HCT116 (cell line): Measurements from ENCODE around the gene PTCH2. TPM values are rescaled to one million over a fixed set of nuclear protein-coding genes. Genes with fewer than 3 reads are reported as not detected.

Source experiments
- ATAC-seq: fragments of 200-7000 bp; cut with Tn5 transposase; 2 replicates; pipeline ENCODE4 v1.9.1; 2020; ENCODE audit warnings: mild to moderate bottlenecking, moderate library complexity
- BruUV-seq: library from RNA; stranded (reverse); fragments of 400-500 nt; replicated peaks from 2 replicates; lab custom pipeline; 2021; lab: Mats Ljungman, UMichigan
- CTCF ChIA-PET: fragments of 300-600 bp; sonication (Branson Sonifier 250); formaldehyde crosslinking; loops from one replicate; lab custom pipeline; 2021; ENCODE audit warnings: antibody characterized with exemption; lab: Charles Lee
- POLR2A ChIA-PET: fragments of 300-600, 350-600 bp; sonication (Branson Sonifier 250); formaldehyde crosslinking; loops from one replicate; lab custom pipeline; 2021; ENCODE audit warnings: antibody characterized with exemption; lab: Charles Lee
- RAD21 ChIA-PET, 2 experiments: fragments of 300-600 bp; sonication (Branson Sonifier 250); formaldehyde crosslinking; loops; one replicate each; lab custom pipeline; 2023; ENCODE audit warnings: low total read pairs in 2 of 2; ENCODE audit not compliant: uncharacterized antibody in 2 of 2, unreplicated experiment in 2 of 2, low non-redundant PET in 1 of 2; lab: Charles Lee
- DNase-seq: peaks from one replicate; pipeline ENCODE4 v3.0.0-alpha.2; 2010; ENCODE audit warnings: low read depth, low spot score
- H2AFZ ChIP-seq: fragments of 200-600 bp; shearing (Covaris generic), sonication (generic); 2 replicates; pipeline ENCODE4 v1.6.1; 2017; ENCODE audit warnings: low read depth, mixed run types, mixed read lengths, antibody characterized with exemption, low read length; ENCODE audit not compliant: poor library complexity, severe bottlenecking
- H3K27ac ChIP-seq: 2 replicates; pipeline ENCODE4 v1.5.1; 2012; ENCODE audit warnings: low read depth, low read length
- H3K27me3 ChIP-seq: fragments of 200-600 bp; sonication (generic); 2 replicates; pipeline ENCODE4 v1.6.1; 2016; ENCODE audit warnings: mixed run types, low read length, mixed read lengths; ENCODE audit not compliant: insufficient read depth
- H3K36me3 ChIP-seq, 2 experiments: fragments of 200-500 bp in 1 of 2; fragments of 200-600 bp in 1 of 2; sonication (Bioruptor generic) in 1 of 2; sonication (generic) in 1 of 2; 2 replicates each; pipeline versions ENCODE4 v1.5.1 to v1.6.1; 2014 to 2016; ENCODE audit warnings: low read length in 2 of 2, inconsistent platforms in 1 of 2, mixed read lengths in 1 of 2, mixed run types in 1 of 2; ENCODE audit not compliant: insufficient read depth in 2 of 2, control insufficient read depth in 1 of 2
- H3K4me1 ChIP-seq, 2 experiments: fragments of 200-600 bp in 1 of 2; sonication (generic) in 1 of 2; 2 replicates each; pipeline versions ENCODE4 v1.5.1 to v1.6.1; 2012 to 2017; ENCODE audit warnings: low read length in 2 of 2, inconsistent platforms in 1 of 2, mild to moderate bottlenecking in 1 of 2, mixed read lengths in 1 of 2, mixed run types in 1 of 2, moderate library complexity in 1 of 2; ENCODE audit not compliant: insufficient read depth in 2 of 2, control insufficient read depth in 1 of 2
- H3K4me2 ChIP-seq: fragments of 200-600 bp; sonication (generic); 2 replicates; pipeline ENCODE4 v1.6.1; 2017; ENCODE audit warnings: mixed run types, low read length, mixed read lengths
- H3K4me3 ChIP-seq, 2 experiments: fragments of 200-600 bp in 1 of 2; sonication (generic) in 1 of 2; replicated peaks in 1 of 2; 2 replicates each; pipeline ENCODE4 v1.5.1; 2011 to 2016; ENCODE audit warnings: low read length in 2 of 2, control low read depth in 1 of 2, low read depth in 1 of 2, mild to moderate bottlenecking in 1 of 2, mixed read lengths in 1 of 2, mixed run types in 1 of 2
- H3K79me2 ChIP-seq: fragments of 200-600 bp; sonication (generic); 2 replicates; pipeline ENCODE4 v1.6.1; 2017; ENCODE audit warnings: mild to moderate bottlenecking, mixed run types, low read length, moderate library complexity, mixed read lengths; ENCODE audit not compliant: insufficient read depth
- H3K9ac ChIP-seq: fragments of 200-600 bp; sonication (generic); 2 replicates; pipeline ENCODE4 v1.6.1; 2016; ENCODE audit warnings: low read length, mixed read lengths
- H3K9me2 ChIP-seq: fragments of 200-600 bp; sonication (generic), shearing (Covaris generic); 2 replicates; pipeline ENCODE4 v1.6.1; 2017; ENCODE audit warnings: mixed run types, mild to moderate bottlenecking, moderate library complexity; ENCODE audit not compliant: insufficient read depth
- H3K9me3 ChIP-seq, 2 experiments: fragments of 200-500 bp in 1 of 2; fragments of 200-600 bp in 1 of 2; sonication (Bioruptor generic) in 1 of 2; sonication (generic) in 1 of 2; 2 replicates each; pipeline ENCODE4 v1.6.1; 2014 to 2017; ENCODE audit warnings: low read length in 2 of 2, mixed read lengths in 2 of 2, inconsistent platforms in 1 of 2, low read depth in 1 of 2, mild to moderate bottlenecking in 1 of 2, mixed run types in 1 of 2, moderate library complexity in 1 of 2; ENCODE audit not compliant: control insufficient read depth in 1 of 2, insufficient read depth in 1 of 2
- H4K20me1 ChIP-seq: fragments of 200-600 bp; sonication (generic), shearing (Covaris generic); 2 replicates; pipeline ENCODE4 v1.6.1; 2017; ENCODE audit warnings: mixed run types, mild to moderate bottlenecking, moderate library complexity; ENCODE audit not compliant: insufficient read depth
- EGR1 ChIP-seq: IDR thresholded peaks from 2 replicates; pipeline ENCODE4 v1.6.1; 2012; ENCODE audit warnings: low read depth
- ELF1 ChIP-seq: IDR thresholded peaks from 2 replicates; pipeline ENCODE4 v1.6.1; 2012; ENCODE audit warnings: low read depth, borderline replicate concordance
- FOSL1 ChIP-seq: IDR thresholded peaks from 2 replicates; pipeline ENCODE4 v1.6.1; 2012; ENCODE audit warnings: low read depth
- JUND ChIP-seq: IDR thresholded peaks from 2 replicates; pipeline ENCODE4 v1.6.1; 2012
- MAX ChIP-seq: IDR thresholded peaks from 2 replicates; pipeline ENCODE4 v1.6.1; 2012
- POLR2A ChIP-seq: IDR thresholded peaks from 2 replicates; pipeline ENCODE4 v1.7.0; 2011; ENCODE audit warnings: borderline replicate concordance; ENCODE audit not compliant: insufficient read depth, insufficient read length; ENCODE audit errors: extremely low read depth
- RAD21 ChIP-seq: IDR thresholded peaks from 2 replicates; pipeline ENCODE4 v1.6.1; 2012; ENCODE audit warnings: low read depth, mild to moderate bottlenecking
- SP1 ChIP-seq: IDR thresholded peaks from 2 replicates; pipeline ENCODE4 v1.6.1; 2012; ENCODE audit warnings: low read depth
- SRF ChIP-seq: IDR thresholded peaks from 2 replicates; pipeline ENCODE4 v1.6.1; 2012; ENCODE audit warnings: low read depth
- TCF7L2 ChIP-seq: IDR thresholded peaks from 2 replicates; pipeline ENCODE4 v1.7.0; 2011; ENCODE audit warnings: borderline replicate concordance, inconsistent platforms; ENCODE audit not compliant: insufficient read depth, insufficient read length; ENCODE audit errors: extremely low read depth
- YY1 ChIP-seq: IDR thresholded peaks from 2 replicates; pipeline ENCODE4 v1.6.1; 2011; ENCODE audit warnings: low read length, low read depth, moderate library complexity, mild to moderate bottlenecking; ENCODE audit not compliant: insufficient replicate concordance; ENCODE audit errors: extremely low read depth
- ZFX ChIP-seq: fragments of 450-650 bp; IDR thresholded peaks from 2 replicates; pipeline ENCODE4 v1.6.1; 2017
- ZNF274 ChIP-seq: fragments of 200-500 bp; sonication (Bioruptor generic); IDR thresholded peaks from 2 replicates; pipeline ENCODE4 v1.6.1; 2014; ENCODE audit warnings: mild to moderate bottlenecking, low read depth, low read length, inconsistent platforms
- intact Hi-C: fragments of 100-400 bp; cut with micrococcal nuclease; formaldehyde crosslinking; loops from 2 replicates; pipeline ENCODE4 v1.10.0; 2022
- total RNA-seq: library from RNA; stranded (reverse); gene quantifications from one replicate; pipeline ENCODE4 v1.2.1, GENCODE V29; 2021; ENCODE audit not compliant: unreplicated experiment

Gene PTCH2
- total RNA-seq, 1 experiment from 2014 or later = 1.3 TPM

- no peaks in the 10 kb centered on the region for H3K9me2 ChIP-seq
- H3K36me3 ChIP-seq = no peaks in the 10 kb centered on the region
- no peak for TF ChIP-seq FOSL1
- TF ChIP-seq ZNF274 = no peak
- TF ChIP-seq SRF = no peak
- H3K79me2 ChIP-seq = no peaks in the 10 kb centered on the region
- no peak overlapping the region for H3K4me2 ChIP-seq
- no peaks in the 10 kb centered on the region for H4K20me1 ChIP-seq
- ChIA-PET CTCF (no interaction called here), POLR2A (no interaction called here), RAD21 (no interaction called here)
- no peak for DNase-seq
- no peak overlapping the region for H3K27ac ChIP-seq
- no peaks in the 10 kb centered on the region for H3K27me3 ChIP-seq
- no TSS peak for BruUV-seq
- no peak overlapping the region for H3K9ac ChIP-seq
- no peak for ATAC-seq
- no peaks in the 10 kb centered on the region for H3K9me3 ChIP-seq
- no peak overlapping the region for H3K4me3 ChIP-seq
- H2AFZ ChIP-seq = no peak overlapping the region
- intact Hi-C loops = no loop called here
- H3K4me1 ChIP-seq = no peaks in the 10 kb centered on the region
Measured at GRCh38 chr1:44847845-44848244, 4.8 kb upstream of the PTCH2 start.

- BruUV-seq = no TSS peak
- H2AFZ ChIP-seq = no peak overlapping the region
- H3K4me1 ChIP-seq = no peaks in the 10 kb centered on the region
- H3K4me2 ChIP-seq = no peak overlapping the region
- H3K4me3 ChIP-seq = no peak overlapping the region
- H3K27ac ChIP-seq = no peak overlapping the region
- no peaks in the 10 kb centered on the region for H3K36me3 ChIP-seq
- no peaks in the 10 kb centered on the region for H3K79me2 ChIP-seq
- POLR2A ChIA-PET = no interaction called here
- no peaks in the 10 kb centered on the region for H3K27me3 ChIP-seq
- ATAC-seq = no peak
- no peaks in the 10 kb centered on the region for H4K20me1 ChIP-seq
- TF ChIP-seq ZFX (no peak), TCF7L2 (no peak), SRF (no peak), ZNF274 (no peak), FOSL1 (no peak), EGR1 (no peak), RAD21 (no peak), ELF1 (no peak), POLR2A (no peak), JUND (no peak), MAX (no peak), YY1 (no peak), SP1 (no peak)
- intact Hi-C loops = no loop called here
- H3K9me3 ChIP-seq = no peaks in the 10 kb centered on the region
- H3K9me2 ChIP-seq = no peaks in the 10 kb centered on the region
- RAD21 ChIA-PET = no interaction called here
- H3K9ac ChIP-seq = no peak overlapping the region
- CTCF ChIA-PET = no interaction called here
- no peak for DNase-seq
Measured at GRCh38 chr1:44846985-44847384, 3.9 kb upstream of the PTCH2 start.
